NCI-H1436 treated with DMSO at 0.1 percent for 48 hours (cell line): ENCODE results near the gene DDX21.
"Not testable (repeated sequence)": the region's sequence is repeated elsewhere in the genome, so short reads cannot be mapped to it uniquely, and the experiment has no call there.

Source experiments
- DNase-seq: peaks from one replicate; lab custom pipeline; 2025; lab: John Stamatoyannopoulos, UW

Gene DDX21

GRCh38 chr10:68988530-68989316, 32.8 kb downstream of the DDX21 start, which contains the start of gene KIFBP:
KIFBP (plus strand) TSS chr10:68988803; CDS start chr10:68988833, 30 bp downstream.
- peak; percentile 93 for DNase-seq

GRCh38 chr10:68989317-68989990, 33.5 kb downstream of the DDX21 start:
- DNase-seq, result no peak

GRCh38 chr10:68992636-68993440, 36.9 kb downstream of the DDX21 start:
- DNase-seq, result no peak

DNA sequence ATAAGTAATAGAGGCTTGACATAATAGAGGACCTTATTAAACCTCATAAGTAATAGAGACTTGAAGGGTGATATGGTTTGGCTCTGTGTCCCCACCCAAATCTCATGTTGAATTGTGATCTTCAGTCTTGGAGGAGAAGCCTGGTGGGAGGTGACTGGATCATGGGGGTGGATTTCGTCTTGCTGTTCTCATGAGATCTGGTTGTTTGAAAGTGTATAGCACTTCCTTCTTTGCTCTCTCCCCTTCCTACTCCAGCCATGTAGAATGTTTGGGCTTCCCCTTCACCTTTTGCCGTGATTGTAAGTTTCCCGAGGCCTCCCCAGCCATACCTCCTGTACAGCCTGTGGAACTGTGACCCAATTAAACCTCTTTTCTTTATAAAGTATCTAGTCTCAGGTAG, 41.2 kb downstream of the DDX21 start:
- DNase-seq, result no peak

GRCh38 chr10:69004821-69005220, 48.9 kb downstream of the DDX21 start:
- no peak for DNase-seq

- DNase-seq, result no peak
These were observed 49.9 kb downstream of the DDX21 start for GRCh38 chr10:69005704-69006485.

DNA sequence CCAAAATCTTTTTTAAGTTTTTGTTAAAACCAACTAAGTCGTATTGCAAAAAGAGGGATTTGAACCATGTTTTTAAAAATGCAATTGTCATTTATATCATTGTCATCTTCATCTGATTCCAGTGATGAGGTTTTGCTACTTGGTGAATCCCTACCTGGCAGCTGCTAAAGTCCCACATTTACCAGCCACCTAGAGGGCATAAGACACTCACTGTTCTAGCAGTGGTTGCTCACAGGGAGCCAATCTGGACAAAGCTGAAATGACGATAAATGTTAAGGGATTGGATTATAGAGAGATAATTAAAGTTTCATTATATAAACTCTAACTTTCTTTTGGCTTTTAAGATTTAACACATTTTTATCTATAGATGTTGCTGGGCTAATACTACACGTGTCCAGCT, 51.3 kb downstream of the DDX21 start:
- no peak for DNase-seq

GRCh38 chr10:69009360-69009759, 53.4 kb downstream of the DDX21 start:
- DNase-seq, result no peak

GRCh38 chr10:69010151-69010640, 54.2 kb downstream of the DDX21 start:
- DNase-seq, result no peak

- DNase-seq, result not testable (repeated sequence)
These were observed 56.8 kb downstream of the DDX21 start for GRCh38 chr10:69012778-69013177.

- no peak for DNase-seq
These were observed 58.2 kb downstream of the DDX21 start for GRCh38 chr10:69014171-69014570.

- no peak for DNase-seq
These were observed 62.6 kb downstream of the DDX21 start for GRCh38 chr10:69018613-69019012.

DNA sequence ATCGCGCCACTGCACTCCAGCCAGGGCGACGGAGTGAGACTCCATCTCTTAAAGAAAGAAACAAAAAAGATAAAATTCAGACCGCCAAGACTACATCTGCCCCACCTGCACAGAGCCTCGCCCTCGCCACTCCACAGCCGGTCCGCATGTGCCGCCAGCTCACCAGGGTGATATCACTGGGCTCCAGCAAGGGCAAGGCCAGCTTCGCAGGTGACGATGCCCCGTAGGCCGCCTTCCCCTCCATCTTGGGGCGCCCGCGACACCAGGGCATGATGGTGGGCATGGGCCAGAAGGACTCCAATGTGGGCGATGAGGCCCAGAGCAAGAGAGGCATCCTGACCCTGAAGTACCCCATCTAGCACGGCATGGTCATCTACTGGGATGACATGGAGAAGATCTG, 66.6 kb downstream of the DDX21 start:
- no peak for DNase-seq

- DNase-seq, result no peak
These were observed 69.5 kb downstream of the DDX21 start for GRCh38 chr10:69025370-69025896.

GRCh38 chr10:69033256-69033655, 77.3 kb downstream of the DDX21 start:
- DNase-seq, result no peak
